ENCODE measurements around the gene TRPV6.

TRPV6 gene

DNA sequence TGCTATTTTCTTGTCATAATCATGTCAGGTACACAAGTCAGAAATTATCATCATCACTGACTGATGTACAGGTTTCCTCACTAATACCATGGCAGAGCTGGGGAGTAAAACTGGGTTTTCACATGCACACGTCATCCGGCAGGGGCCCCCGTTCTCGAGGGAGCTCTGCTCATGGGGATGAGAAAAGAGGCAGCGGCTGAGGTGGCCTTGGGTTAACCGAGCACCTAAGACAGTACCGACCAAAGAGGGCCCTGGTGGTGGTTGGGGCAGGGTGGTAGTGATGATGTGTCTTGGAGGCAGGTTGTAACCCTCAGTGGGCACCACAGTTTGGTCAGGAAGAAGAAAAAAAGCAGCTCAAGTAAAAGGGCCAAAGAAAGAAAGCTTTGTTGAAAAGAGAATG, 12.1 kb upstream of the TRPV6 start:
- TF ChIP-seq ESRRG (CRISPR knock-in tag; IDR thresholded peaks at IDR 0.05) (no peak), ZNF70 (CRISPR knock-in tag; IDR thresholded peaks at IDR 0.05) (no peak), ZC3H10 (CRISPR knock-in tag; IDR thresholded peaks at IDR 0.05) (no peak), TCF4 (CRISPR knock-in tag; IDR thresholded peaks at IDR 0.05; ENCODE audit: borderline replicate concordance) (no peak), ZNF565 (CRISPR knock-in tag; conservative IDR thresholded peaks at IDR 0.05; ENCODE audit: low read depth) (no peak), OSR1 (CRISPR knock-in tag; IDR thresholded peaks at IDR 0.05) (no peak)
- TF ChIP-seq, protein P1, sequence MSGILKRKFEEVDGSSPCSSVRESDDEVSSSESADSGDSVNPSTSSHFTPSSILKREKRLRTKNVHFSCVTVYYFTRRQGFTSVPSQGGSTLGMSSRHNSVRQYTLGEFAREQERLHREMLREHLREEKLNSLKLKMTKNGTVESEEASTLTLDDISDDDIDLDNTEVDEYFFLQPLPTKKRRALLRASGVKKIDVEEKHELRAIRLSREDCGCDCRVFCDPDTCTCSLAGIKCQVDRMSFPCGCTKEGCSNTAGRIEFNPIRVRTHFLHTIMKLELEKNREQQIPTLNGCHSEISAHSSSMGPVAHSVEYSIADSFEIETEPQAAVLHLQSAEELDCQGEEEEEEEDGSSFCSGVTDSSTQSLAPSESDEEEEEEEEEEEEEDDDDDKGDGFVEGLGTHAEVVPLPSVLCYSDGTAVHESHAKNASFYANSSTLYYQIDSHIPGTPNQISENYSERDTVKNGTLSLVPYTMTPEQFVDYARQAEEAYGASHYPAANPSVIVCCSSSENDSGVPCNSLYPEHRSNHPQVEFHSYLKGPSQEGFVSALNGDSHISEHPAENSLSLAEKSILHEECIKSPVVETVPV (CRISPR knock-in tag; IDR thresholded peaks at IDR 0.05), result no peak
- TF ChIP-seq, protein P2, sequence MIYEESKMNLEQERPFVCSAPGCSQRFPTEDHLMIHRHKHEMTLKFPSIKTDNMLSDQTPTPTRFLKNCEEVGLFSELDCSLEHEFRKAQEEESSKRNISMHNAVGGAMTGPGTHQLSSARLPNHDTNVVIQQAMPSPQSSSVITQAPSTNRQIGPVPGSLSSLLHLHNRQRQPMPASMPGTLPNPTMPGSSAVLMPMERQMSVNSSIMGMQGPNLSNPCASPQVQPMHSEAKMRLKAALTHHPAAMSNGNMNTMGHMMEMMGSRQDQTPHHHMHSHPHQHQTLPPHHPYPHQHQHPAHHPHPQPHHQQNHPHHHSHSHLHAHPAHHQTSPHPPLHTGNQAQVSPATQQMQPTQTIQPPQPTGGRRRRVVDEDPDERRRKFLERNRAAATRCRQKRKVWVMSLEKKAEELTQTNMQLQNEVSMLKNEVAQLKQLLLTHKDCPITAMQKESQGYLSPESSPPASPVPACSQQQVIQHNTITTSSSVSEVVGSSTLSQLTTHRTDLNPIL (CRISPR knock-in tag; IDR thresholded peaks at IDR 0.05; ENCODE audit: low read depth), result no peak
- TF ChIP-seq, protein P3, sequence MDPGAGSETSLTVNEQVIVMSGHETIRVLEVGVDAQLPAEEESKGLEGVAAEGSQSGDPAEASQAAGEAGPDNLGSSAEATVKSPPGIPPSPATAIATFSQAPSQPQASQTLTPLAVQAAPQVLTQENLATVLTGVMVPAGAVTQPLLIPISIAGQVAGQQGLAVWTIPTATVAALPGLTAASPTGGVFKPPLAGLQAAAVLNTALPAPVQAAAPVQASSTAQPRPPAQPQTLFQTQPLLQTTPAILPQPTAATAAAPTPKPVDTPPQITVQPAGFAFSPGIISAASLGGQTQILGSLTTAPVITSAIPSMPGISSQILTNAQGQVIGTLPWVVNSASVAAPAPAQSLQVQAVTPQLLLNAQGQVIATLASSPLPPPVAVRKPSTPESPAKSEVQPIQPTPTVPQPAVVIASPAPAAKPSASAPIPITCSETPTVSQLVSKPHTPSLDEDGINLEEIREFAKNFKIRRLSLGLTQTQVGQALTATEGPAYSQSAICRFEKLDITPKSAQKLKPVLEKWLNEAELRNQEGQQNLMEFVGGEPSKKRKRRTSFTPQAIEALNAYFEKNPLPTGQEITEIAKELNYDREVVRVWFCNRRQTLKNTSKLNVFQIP (CRISPR knock-in tag; IDR thresholded peaks at IDR 0.05; ENCODE audit: borderline replicate concordance, low read depth), result no peak
- ATAC-seq, result no peak

DNA sequence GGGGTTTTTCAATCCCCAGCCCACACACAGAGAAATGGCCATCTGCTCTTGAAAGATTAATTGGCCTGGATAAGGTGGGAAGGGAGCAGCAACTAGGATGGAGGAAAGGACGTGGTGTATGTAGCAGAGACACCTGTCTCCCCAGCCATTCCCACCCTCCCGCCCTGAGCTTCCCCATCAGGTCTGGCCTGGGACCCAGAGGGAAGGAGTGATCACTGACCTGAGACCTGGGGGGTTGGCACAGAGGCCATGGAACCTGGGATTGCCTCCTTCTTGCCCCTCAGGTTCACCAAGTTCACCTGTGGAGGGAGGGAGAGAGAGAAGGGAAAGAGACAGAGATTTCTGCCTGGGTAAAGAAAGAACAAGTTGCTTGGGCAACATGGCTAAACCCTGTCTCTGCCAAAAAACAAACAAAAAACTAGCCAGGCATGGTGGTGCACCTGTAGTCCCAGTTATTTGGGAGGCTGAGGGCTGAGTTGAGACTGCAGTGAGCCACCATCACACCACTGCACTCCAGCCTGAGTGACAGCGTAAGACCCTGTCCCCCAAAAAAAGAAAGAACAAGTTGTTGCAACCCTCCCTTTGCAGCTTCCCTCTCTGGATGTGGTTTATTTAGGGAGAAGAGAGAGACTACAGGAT, 11.3 kb upstream of the TRPV6 start:
- TF ChIP-seq SNAI2 (CRISPR knock-in tag; IDR thresholded peaks at IDR 0.05) (no peak), CSDC2 (CRISPR knock-in tag; IDR thresholded peaks at IDR 0.05) (no peak), TOX (CRISPR knock-in tag; IDR thresholded peaks at IDR 0.05; ENCODE audit: borderline replicate concordance) (no peak), ZFP30 (CRISPR knock-in tag; IDR thresholded peaks at IDR 0.05) (no peak), ZFP3 (CRISPR knock-in tag; IDR thresholded peaks at IDR 0.05) (no peak), ZNF70 (CRISPR knock-in tag; IDR thresholded peaks at IDR 0.05) (no peak), BACH2 (CRISPR knock-in tag; IDR thresholded peaks at IDR 0.05; ENCODE audit: borderline replicate concordance) (no peak), GLIS3 (CRISPR knock-in tag; IDR thresholded peaks at IDR 0.05) (no peak), ISL1 (CRISPR knock-in tag; IDR thresholded peaks at IDR 0.05) (no peak)
- TF ChIP-seq, protein P2 (CRISPR knock-in tag; IDR thresholded peaks at IDR 0.05; ENCODE audit: low read depth), result no peak
- TF ChIP-seq, protein P4, sequence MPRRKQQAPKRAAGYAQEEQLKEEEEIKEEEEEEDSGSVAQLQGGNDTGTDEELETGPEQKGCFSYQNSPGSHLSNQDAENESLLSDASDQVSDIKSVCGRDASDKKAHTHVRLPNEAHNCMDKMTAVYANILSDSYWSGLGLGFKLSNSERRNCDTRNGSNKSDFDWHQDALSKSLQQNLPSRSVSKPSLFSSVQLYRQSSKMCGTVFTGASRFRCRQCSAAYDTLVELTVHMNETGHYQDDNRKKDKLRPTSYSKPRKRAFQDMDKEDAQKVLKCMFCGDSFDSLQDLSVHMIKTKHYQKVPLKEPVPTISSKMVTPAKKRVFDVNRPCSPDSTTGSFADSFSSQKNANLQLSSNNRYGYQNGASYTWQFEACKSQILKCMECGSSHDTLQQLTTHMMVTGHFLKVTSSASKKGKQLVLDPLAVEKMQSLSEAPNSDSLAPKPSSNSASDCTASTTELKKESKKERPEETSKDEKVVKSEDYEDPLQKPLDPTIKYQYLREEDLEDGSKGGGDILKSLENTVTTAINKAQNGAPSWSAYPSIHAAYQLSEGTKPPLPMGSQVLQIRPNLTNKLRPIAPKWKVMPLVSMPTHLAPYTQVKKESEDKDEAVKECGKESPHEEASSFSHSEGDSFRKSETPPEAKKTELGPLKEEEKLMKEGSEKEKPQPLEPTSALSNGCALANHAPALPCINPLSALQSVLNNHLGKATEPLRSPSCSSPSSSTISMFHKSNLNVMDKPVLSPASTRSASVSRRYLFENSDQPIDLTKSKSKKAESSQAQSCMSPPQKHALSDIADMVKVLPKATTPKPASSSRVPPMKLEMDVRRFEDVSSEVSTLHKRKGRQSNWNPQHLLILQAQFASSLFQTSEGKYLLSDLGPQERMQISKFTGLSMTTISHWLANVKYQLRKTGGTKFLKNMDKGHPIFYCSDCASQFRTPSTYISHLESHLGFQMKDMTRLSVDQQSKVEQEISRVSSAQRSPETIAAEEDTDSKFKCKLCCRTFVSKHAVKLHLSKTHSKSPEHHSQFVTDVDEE (CRISPR knock-in tag; IDR thresholded peaks at IDR 0.05), result no peak
- no peak for ATAC-seq

DNA sequence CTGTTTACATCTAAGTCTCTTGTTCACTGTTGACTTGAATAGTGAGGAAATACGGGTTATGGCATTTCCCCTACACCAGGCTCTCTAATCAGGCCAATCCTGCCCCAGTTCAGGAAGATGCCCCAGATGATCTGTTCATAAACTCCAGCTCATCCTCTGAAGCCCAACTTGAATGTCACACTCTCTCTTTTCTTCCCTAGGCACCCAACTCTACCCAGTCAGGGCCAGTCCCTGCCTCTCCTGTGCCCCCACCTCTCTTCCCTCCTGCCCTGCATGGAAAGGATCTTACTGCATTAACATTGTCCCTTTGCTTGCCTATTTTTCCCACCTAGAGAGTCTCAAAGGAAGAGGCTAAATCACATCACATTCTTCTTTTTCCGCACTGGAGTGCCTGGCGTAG, 10.6 kb upstream of the TRPV6 start:
- no peak for ATAC-seq
- TF ChIP-seq ZNF565 (CRISPR knock-in tag; conservative IDR thresholded peaks at IDR 0.05; ENCODE audit: low read depth) (no peak), SNAI2 (CRISPR knock-in tag; IDR thresholded peaks at IDR 0.05) (no peak), ZFP3 (CRISPR knock-in tag; IDR thresholded peaks at IDR 0.05) (no peak), TOX (CRISPR knock-in tag; IDR thresholded peaks at IDR 0.05; ENCODE audit: borderline replicate concordance) (no peak), GLIS3 (CRISPR knock-in tag; IDR thresholded peaks at IDR 0.05) (no peak), ARNTL (CRISPR knock-in tag; IDR thresholded peaks at IDR 0.05; ENCODE audit: borderline replicate concordance, low read depth) (no peak), PPARA (CRISPR knock-in tag; IDR thresholded peaks at IDR 0.05; ENCODE audit: borderline replicate concordance) (no peak), ZFP30 (CRISPR knock-in tag; IDR thresholded peaks at IDR 0.05) (no peak), RARB (CRISPR knock-in tag; IDR thresholded peaks at IDR 0.05) (no peak), ESRRG (CRISPR knock-in tag; IDR thresholded peaks at IDR 0.05) (no peak), OSR1 (CRISPR knock-in tag; IDR thresholded peaks at IDR 0.05) (no peak), ZNF8 (CRISPR knock-in tag; IDR thresholded peaks at IDR 0.05) (no peak), ZC3H10 (CRISPR knock-in tag; IDR thresholded peaks at IDR 0.05) (no peak), CSDC2 (CRISPR knock-in tag; IDR thresholded peaks at IDR 0.05) (no peak)
- TF ChIP-seq, protein P5, sequence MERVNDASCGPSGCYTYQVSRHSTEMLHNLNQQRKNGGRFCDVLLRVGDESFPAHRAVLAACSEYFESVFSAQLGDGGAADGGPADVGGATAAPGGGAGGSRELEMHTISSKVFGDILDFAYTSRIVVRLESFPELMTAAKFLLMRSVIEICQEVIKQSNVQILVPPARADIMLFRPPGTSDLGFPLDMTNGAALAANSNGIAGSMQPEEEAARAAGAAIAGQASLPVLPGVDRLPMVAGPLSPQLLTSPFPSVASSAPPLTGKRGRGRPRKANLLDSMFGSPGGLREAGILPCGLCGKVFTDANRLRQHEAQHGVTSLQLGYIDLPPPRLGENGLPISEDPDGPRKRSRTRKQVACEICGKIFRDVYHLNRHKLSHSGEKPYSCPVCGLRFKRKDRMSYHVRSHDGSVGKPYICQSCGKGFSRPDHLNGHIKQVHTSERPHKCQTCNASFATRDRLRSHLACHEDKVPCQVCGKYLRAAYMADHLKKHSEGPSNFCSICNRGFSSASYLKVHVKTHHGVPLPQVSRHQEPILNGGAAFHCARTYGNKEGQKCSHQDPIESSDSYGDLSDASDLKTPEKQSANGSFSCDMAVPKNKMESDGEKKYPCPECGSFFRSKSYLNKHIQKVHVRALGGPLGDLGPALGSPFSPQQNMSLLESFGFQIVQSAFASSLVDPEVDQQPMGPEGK (CRISPR knock-in tag; IDR thresholded peaks at IDR 0.05; ENCODE audit: borderline replicate concordance), result no peak
- TF ChIP-seq, protein P1 (CRISPR knock-in tag; IDR thresholded peaks at IDR 0.05), result no peak
- TF ChIP-seq, protein P3 (CRISPR knock-in tag; IDR thresholded peaks at IDR 0.05; ENCODE audit: borderline replicate concordance, low read depth), result no peak

All from SK-N-SH treated with all-trans-retinoic acid at 6 μM for 48 hours (cell line).